Panc1 (cell line): ENCODE data around the gene CUL1. TPM values are rescaled to one million over a fixed set of nuclear protein-coding genes. Genes with fewer than 3 reads are reported as not detected.

Experiments used
- ATAC-seq: fragments of 200-7000 bp; cut with Tn5 transposase; 2 replicates; pipeline ENCODE4 v1.9.1; 2020; ENCODE audit warnings: mild to moderate bottlenecking, moderate library complexity
- BruUV-seq: library from RNA; stranded (reverse); fragments of 400-500 nt; replicated peaks from 2 replicates; lab custom pipeline; 2021; lab: Mats Ljungman, UMichigan
- CTCF ChIA-PET: fragments of 300-600 bp; sonication (Branson Sonifier 250); formaldehyde crosslinking; loops from one replicate; lab custom pipeline; 2022; ENCODE audit warnings: antibody characterized with exemption; lab: Charles Lee
- POLR2A ChIA-PET: fragments of 300-600 bp; sonication (Branson Sonifier 250); formaldehyde crosslinking; loops from one replicate; lab custom pipeline; 2022; ENCODE audit warnings: antibody characterized with exemption; lab: Charles Lee
- DNase-seq: peaks from one replicate; pipeline ENCODE4 v3.0.0-alpha.2; 2010; ENCODE audit warnings: low read depth, low spot score
- H3K27ac ChIP-seq: 2 replicates; pipeline ENCODE4 v1.5.1; 2011; ENCODE audit warnings: mild to moderate bottlenecking, low read length, inconsistent platforms
- H3K27me3 ChIP-seq: fragments of 200-500 bp; sonication (Bioruptor generic); 2 replicates; pipeline ENCODE4 v1.6.0; 2014; ENCODE audit warnings: low read length, inconsistent platforms; ENCODE audit not compliant: control insufficient read depth, insufficient read depth
- H3K36me3 ChIP-seq: fragments of 200-500 bp; sonication (Bioruptor generic); 2 replicates; pipeline ENCODE4 v1.5.1; 2014; ENCODE audit warnings: inconsistent platforms, mild to moderate bottlenecking, low read length, moderate library complexity; ENCODE audit not compliant: control insufficient read depth, insufficient read depth
- H3K4me1 ChIP-seq: 2 replicates; pipeline ENCODE4 v1.5.1; 2011; ENCODE audit warnings: inconsistent platforms, mild to moderate bottlenecking, low read length, moderate library complexity; ENCODE audit not compliant: control insufficient read depth, insufficient read depth
- H3K4me3 ChIP-seq, 2 experiments: 2 replicates each; pipeline ENCODE4 v1.5.1; 2011 to 2012; ENCODE audit warnings: low read depth in 2 of 2, low read length in 2 of 2, mild to moderate bottlenecking in 2 of 2, inconsistent platforms in 1 of 2, moderate library complexity in 1 of 2
- H3K9me3 ChIP-seq: fragments of 200-500 bp; sonication (Bioruptor generic); 2 replicates; pipeline ENCODE4 v1.5.1; 2014; ENCODE audit warnings: low read depth, mild to moderate bottlenecking, inconsistent platforms, low read length, moderate library complexity; ENCODE audit not compliant: control insufficient read depth, insufficient read depth
- POLR2AphosphoS5 ChIP-seq: IDR thresholded peaks from 2 replicates; pipeline ENCODE4 v1.6.1; 2012; ENCODE audit warnings: mild to moderate bottlenecking, low read depth, low read length, moderate library complexity
- SIN3A ChIP-seq: IDR thresholded peaks from 2 replicates; pipeline ENCODE4 v1.6.1; 2012; ENCODE audit warnings: low read depth, mild to moderate bottlenecking, low read length, moderate library complexity, borderline replicate concordance; ENCODE audit not compliant: insufficient read depth
- TCF7L2 ChIP-seq: IDR thresholded peaks from 2 replicates; pipeline ENCODE4 v1.6.1; 2011; ENCODE audit warnings: mild to moderate bottlenecking, low read depth, low read length, inconsistent platforms
- in situ Hi-C: cut with HindIII; loops from 2 replicates; pipeline ENCODE4 v1.10.0; 2016; ENCODE audit warnings: low sequenced_read_pairs, low pct_unique_long_range_greater_than_20kb
- intact Hi-C: fragments of 100-400 bp; cut with micrococcal nuclease; formaldehyde crosslinking; loops from one replicate; pipeline ENCODE4 v1.10.0; 2022; ENCODE audit not compliant: unreplicated experiment
- total RNA-seq: library from RNA; stranded (reverse); gene quantifications from one replicate; pipeline ENCODE4 v1.2.1, GENCODE V29; 2021; ENCODE audit not compliant: unreplicated experiment
- TF ChIP-seq, protein P1 (sequence below): fragments of 450-650 bp; IDR thresholded peaks from 2 replicates; pipeline ENCODE4 v1.5.1; 2017; ENCODE audit warnings: mild to moderate bottlenecking
- TF ChIP-seq, protein P2 (sequence below), 2 experiments: IDR thresholded peaks; 2 replicates each; pipeline ENCODE4 v1.6.1; 2011 to 2012; ENCODE audit warnings: low read depth in 2 of 2, control low read depth in 1 of 2, low read length in 1 of 2, mild to moderate bottlenecking in 1 of 2, moderate library complexity in 1 of 2; ENCODE audit not compliant: insufficient read depth in 1 of 2

CUL1 gene
- total RNA-seq, 1 experiment from 2014 or later: 60.6 TPM

- no peaks in the 10 kb centered on the region for H3K9me3 ChIP-seq
- DNase-seq: no peak
- H3K27me3 ChIP-seq: no peaks in the 10 kb centered on the region
- TF ChIP-seq, protein P1, sequence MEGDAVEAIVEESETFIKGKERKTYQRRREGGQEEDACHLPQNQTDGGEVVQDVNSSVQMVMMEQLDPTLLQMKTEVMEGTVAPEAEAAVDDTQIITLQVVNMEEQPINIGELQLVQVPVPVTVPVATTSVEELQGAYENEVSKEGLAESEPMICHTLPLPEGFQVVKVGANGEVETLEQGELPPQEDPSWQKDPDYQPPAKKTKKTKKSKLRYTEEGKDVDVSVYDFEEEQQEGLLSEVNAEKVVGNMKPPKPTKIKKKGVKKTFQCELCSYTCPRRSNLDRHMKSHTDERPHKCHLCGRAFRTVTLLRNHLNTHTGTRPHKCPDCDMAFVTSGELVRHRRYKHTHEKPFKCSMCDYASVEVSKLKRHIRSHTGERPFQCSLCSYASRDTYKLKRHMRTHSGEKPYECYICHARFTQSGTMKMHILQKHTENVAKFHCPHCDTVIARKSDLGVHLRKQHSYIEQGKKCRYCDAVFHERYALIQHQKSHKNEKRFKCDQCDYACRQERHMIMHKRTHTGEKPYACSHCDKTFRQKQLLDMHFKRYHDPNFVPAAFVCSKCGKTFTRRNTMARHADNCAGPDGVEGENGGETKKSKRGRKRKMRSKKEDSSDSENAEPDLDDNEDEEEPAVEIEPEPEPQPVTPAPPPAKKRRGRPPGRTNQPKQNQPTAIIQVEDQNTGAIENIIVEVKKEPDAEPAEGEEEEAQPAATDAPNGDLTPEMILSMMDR: no peak
- TF ChIP-seq SIN3A (no peak), POLR2AphosphoS5 (no peak), TCF7L2 (no peak)
- TF ChIP-seq, protein P2, sequence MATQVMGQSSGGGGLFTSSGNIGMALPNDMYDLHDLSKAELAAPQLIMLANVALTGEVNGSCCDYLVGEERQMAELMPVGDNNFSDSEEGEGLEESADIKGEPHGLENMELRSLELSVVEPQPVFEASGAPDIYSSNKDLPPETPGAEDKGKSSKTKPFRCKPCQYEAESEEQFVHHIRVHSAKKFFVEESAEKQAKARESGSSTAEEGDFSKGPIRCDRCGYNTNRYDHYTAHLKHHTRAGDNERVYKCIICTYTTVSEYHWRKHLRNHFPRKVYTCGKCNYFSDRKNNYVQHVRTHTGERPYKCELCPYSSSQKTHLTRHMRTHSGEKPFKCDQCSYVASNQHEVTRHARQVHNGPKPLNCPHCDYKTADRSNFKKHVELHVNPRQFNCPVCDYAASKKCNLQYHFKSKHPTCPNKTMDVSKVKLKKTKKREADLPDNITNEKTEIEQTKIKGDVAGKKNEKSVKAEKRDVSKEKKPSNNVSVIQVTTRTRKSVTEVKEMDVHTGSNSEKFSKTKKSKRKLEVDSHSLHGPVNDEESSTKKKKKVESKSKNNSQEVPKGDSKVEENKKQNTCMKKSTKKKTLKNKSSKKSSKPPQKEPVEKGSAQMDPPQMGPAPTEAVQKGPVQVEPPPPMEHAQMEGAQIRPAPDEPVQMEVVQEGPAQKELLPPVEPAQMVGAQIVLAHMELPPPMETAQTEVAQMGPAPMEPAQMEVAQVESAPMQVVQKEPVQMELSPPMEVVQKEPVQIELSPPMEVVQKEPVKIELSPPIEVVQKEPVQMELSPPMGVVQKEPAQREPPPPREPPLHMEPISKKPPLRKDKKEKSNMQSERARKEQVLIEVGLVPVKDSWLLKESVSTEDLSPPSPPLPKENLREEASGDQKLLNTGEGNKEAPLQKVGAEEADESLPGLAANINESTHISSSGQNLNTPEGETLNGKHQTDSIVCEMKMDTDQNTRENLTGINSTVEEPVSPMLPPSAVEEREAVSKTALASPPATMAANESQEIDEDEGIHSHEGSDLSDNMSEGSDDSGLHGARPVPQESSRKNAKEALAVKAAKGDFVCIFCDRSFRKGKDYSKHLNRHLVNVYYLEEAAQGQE (IDR thresholded peaks at IDR 0.05; ENCODE audit: insufficient read depth in 1 of 2, low read depth in 2 of 2, low read length in 1 of 2): no peak
- intact Hi-C loops: no loop called here
- no peaks in the 10 kb centered on the region for H3K36me3 ChIP-seq
- H3K4me3 ChIP-seq: no peak overlapping the region
- BruUV-seq: no TSS peak
- H3K4me1 ChIP-seq: no peaks in the 10 kb centered on the region
- ChIA-PET CTCF (no interaction called here), POLR2A (no interaction called here)
- ATAC-seq: no peak
- in situ Hi-C loops: no loop called here
- H3K27ac ChIP-seq: no peak overlapping the region
Observed at GRCh38 chr7:148681821-148682220, 16.9 kb upstream of the CUL1 start.

DNA sequence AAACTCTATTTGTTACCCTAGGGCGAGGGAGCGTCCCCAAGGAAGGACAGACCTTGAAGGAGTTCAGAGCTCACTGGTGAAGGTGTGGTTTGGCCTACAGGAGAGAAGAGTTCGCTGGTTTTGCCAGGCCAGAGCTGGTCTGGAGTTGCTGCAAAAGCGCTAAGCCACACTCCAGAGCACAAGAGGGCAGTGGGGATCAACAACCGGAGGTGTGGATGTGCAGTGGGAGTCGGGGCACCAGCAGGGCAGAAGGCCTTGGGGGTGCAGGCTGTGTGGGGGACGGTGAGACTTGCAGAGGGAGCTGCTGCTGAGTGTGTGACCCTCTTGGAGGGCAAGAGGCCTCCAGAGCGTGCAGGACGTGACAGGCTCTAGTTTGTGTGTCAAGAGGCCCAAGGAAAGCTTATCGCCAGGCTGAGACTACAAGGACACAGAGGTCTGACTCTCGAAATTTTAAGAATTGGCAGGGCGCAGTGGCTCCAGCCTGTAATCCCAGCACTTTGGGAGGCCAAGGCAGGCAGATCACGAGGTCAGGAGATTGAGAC is 14.3 kb upstream of the CUL1 start:
- Histone ChIP-seq H3K4me3 (no peak overlapping the region), H3K9me3 (no peaks in the 10 kb centered on the region), H3K27me3 (no peaks in the 10 kb centered on the region), H3K27ac (no peak overlapping the region), H3K4me1 (no peaks in the 10 kb centered on the region), H3K36me3 (no peaks in the 10 kb centered on the region)
- CTCF ChIA-PET: no interaction called here
- intact Hi-C loops (no loop called here), in situ Hi-C loops (no loop called here)
- BruUV-seq: no TSS peak
- TF ChIP-seq, protein P1: 0 out of 2 replicates have a peak, but pooled peaks have one; percentile 5
- TF ChIP-seq POLR2AphosphoS5: no peak
- TF ChIP-seq, protein P2 (IDR thresholded peaks at IDR 0.05; ENCODE audit: insufficient read depth in 1 of 2, low read depth in 2 of 2, low read length in 1 of 2): no peak
- POLR2A ChIA-PET: no interaction called here
- DNase-seq (no peak), ATAC-seq (peak; percentile 63; the same call in 1 of the 2 replicates)
